Neural cell (in vitro differentiated cells): ENCODE data around the gene CEP70. TPM values are rescaled to one million over a fixed set of nuclear protein-coding genes. Genes with fewer than 3 reads are reported as not detected.

Experiments used
- H2AFZ ChIP-seq: fragments of 200-600, 300-800 bp; sonication (generic), shearing (Covaris generic); 2 replicates; pipeline ENCODE4 v1.6.0; 2014; ENCODE audit warnings: low read depth, mild to moderate bottlenecking, antibody characterized with exemption, low read length, moderate library complexity
- H3F3A ChIP-seq: fragments of 200-600 bp; shearing (Covaris generic); 2 replicates; pipeline ENCODE4 v1.6.1; 2016; ENCODE audit warnings: mild to moderate bottlenecking, moderate library complexity, mixed read lengths, antibody characterized with exemption, low read length; ENCODE audit not compliant: insufficient read depth, poor library complexity, severe bottlenecking
- H3K27ac ChIP-seq: fragments of 200-600, 300-800 bp; sonication (generic), shearing (Covaris generic); 2 replicates; pipeline ENCODE4 v1.5.1; 2014; ENCODE audit warnings: mild to moderate bottlenecking, low read length, moderate library complexity
- H3K27me3 ChIP-seq: fragments of 300-800, 200-600 bp; sonication (generic), shearing (Covaris generic); 2 replicates; pipeline ENCODE4 v1.6.0; 2014; ENCODE audit warnings: mild to moderate bottlenecking, low read depth, low read length, moderate library complexity; ENCODE audit not compliant: insufficient read depth
- H3K36me3 ChIP-seq: fragments of 300-800, 200-600 bp; sonication (generic), shearing (Covaris generic); 2 replicates; pipeline ENCODE4 v1.5.1; 2014; ENCODE audit warnings: mild to moderate bottlenecking, antibody characterized with exemption, low read length, moderate library complexity; ENCODE audit not compliant: insufficient read depth
- H3K4me2 ChIP-seq: fragments of 300-800, 200-600 bp; sonication (generic), shearing (Covaris generic); 2 replicates; pipeline ENCODE4 v1.6.0; 2014; ENCODE audit warnings: mild to moderate bottlenecking, low read length
- H3K4me3 ChIP-seq: fragments of 300-800, 200-600 bp; sonication (generic), shearing (Covaris generic); 2 replicates; pipeline ENCODE4 v1.5.1; 2014; ENCODE audit warnings: mild to moderate bottlenecking, low read length, moderate library complexity
- H3K79me2 ChIP-seq: fragments of 200-600 bp; shearing (Covaris generic); replicated peaks from 2 replicates; pipeline ENCODE4 v1.6.0; 2014; ENCODE audit warnings: mild to moderate bottlenecking, low read length, moderate library complexity; ENCODE audit not compliant: insufficient read depth
- H3K9ac ChIP-seq: fragments of 300-800, 200-600 bp; sonication (generic), shearing (Covaris generic); 2 replicates; pipeline ENCODE4 v1.6.1; 2016; ENCODE audit warnings: mild to moderate bottlenecking, low read length, mixed read lengths
- H3K9me2 ChIP-seq: fragments of 200-600 bp; shearing (Covaris generic); 2 replicates; pipeline ENCODE4 v1.6.1; 2016; ENCODE audit warnings: mild to moderate bottlenecking, low read length, mixed read lengths; ENCODE audit not compliant: insufficient read depth
- H3K9me3 ChIP-seq: fragments of 200-600, 300-800 bp; sonication (generic), shearing (Covaris generic); 2 replicates; pipeline ENCODE4 v1.6.1; 2016; ENCODE audit warnings: mild to moderate bottlenecking, mixed run types, low read length, moderate library complexity, mixed read lengths
- H4K20me1 ChIP-seq: fragments of 200-600 bp; shearing (Covaris generic); 2 replicates; pipeline ENCODE4 v1.6.1; 2016; ENCODE audit warnings: mild to moderate bottlenecking, mixed run types; ENCODE audit not compliant: insufficient read depth
- CTCF ChIP-seq: fragments of 450-650 bp; IDR thresholded peaks from 2 replicates; pipeline ENCODE4 v1.5.1; 2014; ENCODE audit warnings: antibody characterized with exemption, mild to moderate bottlenecking, moderate library complexity; ENCODE audit not compliant: poor library complexity, severe bottlenecking
- EP300 ChIP-seq: fragments of 450-650 bp; conservative IDR thresholded peaks from 2 replicates; pipeline ENCODE4 v1.6.1; 2014; ENCODE audit warnings: antibody characterized with exemption, mild to moderate bottlenecking, moderate library complexity; ENCODE audit not compliant: poor library complexity, severe bottlenecking
- EZH2 ChIP-seq: fragments of 200-600, 300-800 bp; shearing (Covaris generic), sonication (generic); IDR thresholded peaks from 2 replicates; pipeline ENCODE4 v1.6.1; 2014; ENCODE audit warnings: antibody characterized with exemption, low read length, borderline replicate concordance, mild to moderate bottlenecking; ENCODE audit not compliant: insufficient read depth, poor library complexity, severe bottlenecking
- MXI1 ChIP-seq: fragments of 450-650 bp; conservative IDR thresholded peaks from 2 replicates; pipeline ENCODE4 v1.6.1; 2014; ENCODE audit warnings: antibody characterized with exemption, mild to moderate bottlenecking; ENCODE audit not compliant: poor library complexity, severe bottlenecking
- POLR2AphosphoS5 ChIP-seq: IDR thresholded peaks from 2 replicates; pipeline ENCODE4 v1.6.1; 2012
- RAD21 ChIP-seq: fragments of 450-650 bp; conservative IDR thresholded peaks from 2 replicates; pipeline ENCODE4 v1.6.1; 2014; ENCODE audit warnings: antibody characterized with exemption, mild to moderate bottlenecking, moderate library complexity
- SMC3 ChIP-seq: fragments of 450-650 bp; conservative IDR thresholded peaks from 2 replicates; pipeline ENCODE4 v1.6.1; 2014; ENCODE audit warnings: antibody characterized with exemption, mild to moderate bottlenecking, moderate library complexity; ENCODE audit not compliant: poor library complexity
- TAF1 ChIP-seq: IDR thresholded peaks from 2 replicates; pipeline ENCODE4 v1.6.1; 2012; ENCODE audit warnings: low read depth
- polyA plus RNA-seq: library from polyadenylated mRNA; depleted of rRNA; stranded (reverse); fragments of >200 nt; gene quantifications from 2 replicates; pipeline ENCODE4 v1.2.3, GENCODE V29; 2014
- TF ChIP-seq, protein P1 (sequence below): IDR thresholded peaks from 2 replicates; pipeline ENCODE4 v1.6.1; 2012; ENCODE audit warnings: borderline replicate concordance

The CEP70 gene
- polyA plus RNA-seq, 1 donor from 2014 or later: 25.0 TPM

DNA sequence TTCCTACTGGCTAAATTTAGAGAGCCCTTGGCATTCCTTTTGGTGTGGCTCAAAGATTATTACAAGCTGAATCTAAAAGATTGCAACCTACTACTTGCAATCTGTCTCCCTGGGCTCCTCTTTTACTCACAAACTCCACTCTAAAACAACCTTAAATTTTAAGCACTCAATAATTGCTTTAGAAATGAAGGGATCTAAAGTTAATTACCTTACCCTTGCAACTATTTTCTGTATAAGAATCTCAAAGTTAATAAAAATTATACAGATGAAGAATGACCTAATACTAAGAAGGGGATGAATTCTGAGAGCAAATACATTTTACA, 99.5 kb downstream of the CEP70 start:
- no peak overlapping the region for H3K4me2 ChIP-seq
- no peaks in the 10 kb centered on the region for H3K79me2 ChIP-seq
- TF ChIP-seq POLR2AphosphoS5: no peak
- no peak for TF ChIP-seq SMC3
- no peak for TF ChIP-seq EP300
- no peak for TF ChIP-seq RAD21
- no peak for TF ChIP-seq TAF1
- TF ChIP-seq, protein P1, sequence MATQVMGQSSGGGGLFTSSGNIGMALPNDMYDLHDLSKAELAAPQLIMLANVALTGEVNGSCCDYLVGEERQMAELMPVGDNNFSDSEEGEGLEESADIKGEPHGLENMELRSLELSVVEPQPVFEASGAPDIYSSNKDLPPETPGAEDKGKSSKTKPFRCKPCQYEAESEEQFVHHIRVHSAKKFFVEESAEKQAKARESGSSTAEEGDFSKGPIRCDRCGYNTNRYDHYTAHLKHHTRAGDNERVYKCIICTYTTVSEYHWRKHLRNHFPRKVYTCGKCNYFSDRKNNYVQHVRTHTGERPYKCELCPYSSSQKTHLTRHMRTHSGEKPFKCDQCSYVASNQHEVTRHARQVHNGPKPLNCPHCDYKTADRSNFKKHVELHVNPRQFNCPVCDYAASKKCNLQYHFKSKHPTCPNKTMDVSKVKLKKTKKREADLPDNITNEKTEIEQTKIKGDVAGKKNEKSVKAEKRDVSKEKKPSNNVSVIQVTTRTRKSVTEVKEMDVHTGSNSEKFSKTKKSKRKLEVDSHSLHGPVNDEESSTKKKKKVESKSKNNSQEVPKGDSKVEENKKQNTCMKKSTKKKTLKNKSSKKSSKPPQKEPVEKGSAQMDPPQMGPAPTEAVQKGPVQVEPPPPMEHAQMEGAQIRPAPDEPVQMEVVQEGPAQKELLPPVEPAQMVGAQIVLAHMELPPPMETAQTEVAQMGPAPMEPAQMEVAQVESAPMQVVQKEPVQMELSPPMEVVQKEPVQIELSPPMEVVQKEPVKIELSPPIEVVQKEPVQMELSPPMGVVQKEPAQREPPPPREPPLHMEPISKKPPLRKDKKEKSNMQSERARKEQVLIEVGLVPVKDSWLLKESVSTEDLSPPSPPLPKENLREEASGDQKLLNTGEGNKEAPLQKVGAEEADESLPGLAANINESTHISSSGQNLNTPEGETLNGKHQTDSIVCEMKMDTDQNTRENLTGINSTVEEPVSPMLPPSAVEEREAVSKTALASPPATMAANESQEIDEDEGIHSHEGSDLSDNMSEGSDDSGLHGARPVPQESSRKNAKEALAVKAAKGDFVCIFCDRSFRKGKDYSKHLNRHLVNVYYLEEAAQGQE: no peak
- no peak for TF ChIP-seq EZH2
- no peak for TF ChIP-seq CTCF
- TF ChIP-seq MXI1: no peak
- no peak overlapping the region for H3K27ac ChIP-seq
- H3K9me2 ChIP-seq: no peaks in the 10 kb centered on the region
- no peak overlapping the region for H2AFZ ChIP-seq
- H3K36me3 ChIP-seq: no peaks in the 10 kb centered on the region
- H4K20me1 ChIP-seq: no peaks in the 10 kb centered on the region
- no peaks in the 10 kb centered on the region for H3K9me3 ChIP-seq
- no peaks in the 10 kb centered on the region for H3K27me3 ChIP-seq
- no peaks in the 10 kb centered on the region for H3F3A ChIP-seq
- no peak overlapping the region for H3K4me3 ChIP-seq
- no peak overlapping the region for H3K9ac ChIP-seq

DNA sequence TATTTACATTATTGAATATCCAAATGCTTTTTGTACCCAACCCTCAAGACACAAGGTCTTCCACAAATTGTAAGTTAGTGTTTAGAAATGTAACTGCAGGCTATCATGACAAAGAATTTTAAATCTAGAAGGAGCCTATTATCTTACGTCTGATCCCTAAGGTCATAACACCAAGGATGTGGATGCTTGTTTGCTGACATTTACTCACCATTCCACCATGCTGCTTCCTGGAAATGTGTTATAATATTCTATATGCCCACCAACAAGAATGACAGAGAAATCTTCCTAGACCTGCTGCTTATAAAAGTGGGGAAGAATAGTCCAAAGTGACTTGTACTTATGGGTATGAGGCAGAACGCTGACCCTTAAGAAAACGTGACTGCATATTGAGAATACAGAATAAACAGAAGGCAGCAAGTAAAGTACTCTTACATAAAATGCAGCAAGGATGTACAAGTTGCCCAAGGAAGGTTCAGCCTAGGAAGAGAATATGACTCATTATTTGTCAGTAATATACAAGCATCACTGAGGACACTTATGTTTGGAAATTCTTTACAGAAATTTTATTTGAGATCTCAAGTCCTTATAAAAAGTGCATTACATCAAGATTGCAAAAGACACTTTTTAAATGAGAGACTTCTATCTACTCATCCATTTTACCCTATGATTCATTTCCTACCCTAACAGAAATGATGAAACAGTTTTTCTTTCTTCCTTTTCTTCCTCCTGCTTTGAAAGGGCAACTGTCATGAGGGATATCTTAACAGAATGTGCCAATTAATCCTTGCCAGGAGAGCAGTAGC, 100.1 kb downstream of the CEP70 start:
- Histone ChIP-seq H3K4me2 (no peak overlapping the region), H3K27ac (no peak overlapping the region), H3K36me3 (no peaks in the 10 kb centered on the region)

More for the DNA sequence above, 100.1 kb downstream of the CEP70 start:
- H3K4me3 ChIP-seq: no peak overlapping the region
- no peak overlapping the region for H3K9ac ChIP-seq
- no peaks in the 10 kb centered on the region for H3K27me3 ChIP-seq
- H3K79me2 ChIP-seq: no peaks in the 10 kb centered on the region
- no peaks in the 10 kb centered on the region for H4K20me1 ChIP-seq
- H3F3A ChIP-seq: no peaks in the 10 kb centered on the region
- H3K9me2 ChIP-seq: no peaks in the 10 kb centered on the region
- H2AFZ ChIP-seq: no peak overlapping the region
- no peak for TF ChIP-seq POLR2AphosphoS5
- TF ChIP-seq TAF1: no peak
- no peak for TF ChIP-seq RAD21
- no peak for TF ChIP-seq SMC3
- TF ChIP-seq, protein P1: no peak
- TF ChIP-seq MXI1: no peak
- TF ChIP-seq EP300: no peak
- no peak for TF ChIP-seq CTCF
- TF ChIP-seq EZH2: no peak
- H3K9me3 ChIP-seq: peaks cover under 1% of the 10 kb centered on the region
